ENCODE results near the gene PLXDC1.

The PLXDC1 gene

GRCh38 chr17:39115135-39115534 is 36.3 kb downstream of the PLXDC1 start:
- H3K4me3 ChIP-seq (ENCODE audit: low read depth, low read length) = no peak overlapping the region
- H3K27ac ChIP-seq (ENCODE audit: extremely low read depth, low read depth, low read length) = no peak overlapping the region
- H3K36me3 ChIP-seq (ENCODE audit: control insufficient read depth in 2 of 2, insufficient read depth in 1 of 2, low read length in 2 of 2) = no peaks in the 10 kb centered on the region
- POLR2A ChIA-PET = no interaction called here
- TF ChIP-seq ZNF596 (tag by site-specific recombination; IDR thresholded peaks at IDR 0.05) = no peak
- TF ChIP-seq ZNF747 (tag by site-specific recombination; IDR thresholded peaks at IDR 0.05) = no peak
- TF ChIP-seq SALL2 (tag by site-specific recombination; IDR thresholded peaks at IDR 0.05; ENCODE audit: borderline replicate concordance) = no peak
- TF ChIP-seq, protein P1, sequence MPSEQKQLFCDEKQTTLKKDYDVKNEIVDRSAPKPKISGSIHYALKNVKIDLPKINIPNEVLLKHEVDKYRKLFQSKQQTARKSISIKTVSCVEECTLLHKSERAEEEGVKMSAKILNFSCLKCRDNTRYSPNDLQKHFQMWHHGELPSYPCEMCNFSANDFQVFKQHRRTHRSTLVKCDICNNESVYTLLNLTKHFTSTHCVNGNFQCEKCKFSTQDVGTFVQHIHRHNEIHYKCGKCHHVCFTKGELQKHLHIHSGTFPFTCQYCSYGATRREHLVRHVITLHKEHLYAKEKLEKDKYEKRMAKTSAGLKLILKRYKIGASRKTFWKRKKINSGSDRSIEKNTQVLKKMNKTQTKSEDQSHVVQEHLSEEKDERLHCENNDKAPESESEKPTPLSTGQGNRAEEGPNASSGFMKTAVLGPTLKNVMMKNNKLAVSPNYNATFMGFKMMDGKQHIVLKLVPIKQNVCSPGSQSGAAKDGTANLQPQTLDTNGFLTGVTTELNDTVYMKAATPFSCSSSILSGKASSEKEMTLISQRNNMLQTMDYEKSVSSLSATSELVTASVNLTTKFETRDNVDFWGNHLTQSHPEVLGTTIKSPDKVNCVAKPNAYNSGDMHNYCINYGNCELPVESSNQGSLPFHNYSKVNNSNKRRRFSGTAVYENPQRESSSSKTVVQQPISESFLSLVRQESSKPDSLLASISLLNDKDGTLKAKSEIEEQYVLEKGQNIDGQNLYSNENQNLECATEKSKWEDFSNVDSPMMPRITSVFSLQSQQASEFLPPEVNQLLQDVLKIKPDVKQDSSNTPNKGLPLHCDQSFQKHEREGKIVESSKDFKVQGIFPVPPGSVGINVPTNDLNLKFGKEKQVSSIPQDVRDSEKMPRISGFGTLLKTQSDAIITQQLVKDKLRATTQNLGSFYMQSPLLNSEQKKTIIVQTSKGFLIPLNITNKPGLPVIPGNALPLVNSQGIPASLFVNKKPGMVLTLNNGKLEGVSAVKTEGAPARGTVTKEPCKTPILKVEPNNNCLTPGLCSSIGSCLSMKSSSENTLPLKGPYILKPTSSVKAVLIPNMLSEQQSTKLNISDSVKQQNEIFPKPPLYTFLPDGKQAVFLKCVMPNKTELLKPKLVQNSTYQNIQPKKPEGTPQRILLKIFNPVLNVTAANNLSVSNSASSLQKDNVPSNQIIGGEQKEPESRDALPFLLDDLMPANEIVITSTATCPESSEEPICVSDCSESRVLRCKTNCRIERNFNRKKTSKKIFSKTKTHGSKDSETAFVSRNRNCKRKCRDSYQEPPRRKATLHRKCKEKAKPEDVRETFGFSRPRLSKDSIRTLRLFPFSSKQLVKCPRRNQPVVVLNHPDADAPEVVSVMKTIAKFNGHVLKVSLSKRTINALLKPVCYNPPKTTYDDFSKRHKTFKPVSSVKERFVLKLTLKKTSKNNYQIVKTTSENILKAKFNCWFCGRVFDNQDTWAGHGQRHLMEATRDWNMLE (tag by site-specific recombination; conservative IDR thresholded peaks at IDR 0.05; ENCODE audit: low read depth) = no peak
- TF ChIP-seq ZNF529 (tag by site-specific recombination; IDR thresholded peaks at IDR 0.05; ENCODE audit: insufficient replicate concordance) = no peak
- TF ChIP-seq ZSCAN30 (tag by site-specific recombination; IDR thresholded peaks at IDR 0.05) = no peak
- no peaks in the 10 kb centered on the region for H3K4me1 ChIP-seq (ENCODE audit: control insufficient read depth, insufficient read depth, low read length)
- H3K9me3 ChIP-seq (ENCODE audit: control insufficient read depth, insufficient read depth, low read depth, low read length) = no peaks in the 10 kb centered on the region
- CTCF ChIA-PET = interaction anchor here (0.7 to 2.4 kb wide), 4 partner anchors 10 to 756 kb away, joined by 3 to 10 read pairs (median 4); no protein-coding TSS in a partner anchor

DNA sequence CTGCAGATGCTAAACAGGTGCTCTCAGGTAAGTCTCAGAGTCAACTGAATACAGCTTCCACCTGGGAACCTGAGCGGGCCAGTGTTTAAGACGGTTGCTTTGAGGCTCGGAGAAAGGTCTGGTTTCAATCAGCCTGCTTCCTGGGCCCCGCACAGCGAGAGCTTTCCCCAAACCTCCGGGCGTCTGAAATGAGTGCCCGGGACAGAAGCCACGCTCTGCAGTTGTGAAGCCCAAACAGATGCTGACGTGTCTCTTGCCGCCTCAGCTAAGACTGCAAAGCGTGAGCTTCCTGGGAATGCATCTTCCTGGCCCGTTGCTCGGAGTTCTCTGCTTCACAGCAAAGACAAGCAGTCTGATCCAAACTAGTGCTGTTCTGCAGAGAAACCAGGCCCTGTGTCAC is 36.7 kb downstream of the PLXDC1 start:
- no peaks in the 10 kb centered on the region for H3K9me3 ChIP-seq (ENCODE audit: control insufficient read depth, insufficient read depth, low read depth, low read length)
- no peak overlapping the region for H3K4me3 ChIP-seq (ENCODE audit: low read depth, low read length)
- CTCF ChIA-PET = interaction anchor here (0.7 to 2.4 kb wide), 4 partner anchors 11 to 756 kb away, joined by 3 to 10 read pairs (median 4); no protein-coding TSS in a partner anchor
- H3K36me3 ChIP-seq (ENCODE audit: control insufficient read depth in 2 of 2, insufficient read depth in 1 of 2, low read length in 2 of 2) = no peaks in the 10 kb centered on the region
- no peaks in the 10 kb centered on the region for H3K4me1 ChIP-seq (ENCODE audit: control insufficient read depth, insufficient read depth, low read length)
- POLR2A ChIA-PET = no interaction called here
- no peak overlapping the region for H3K27ac ChIP-seq (ENCODE audit: extremely low read depth, low read depth, low read length)
- TF ChIP-seq ZNF223 (tag by site-specific recombination; IDR thresholded peaks at IDR 0.05) (no peak), AEBP2 (tag by site-specific recombination; IDR thresholded peaks at IDR 0.05; ENCODE audit: borderline replicate concordance) (no peak), ZNF354C (tag by site-specific recombination; IDR thresholded peaks at IDR 0.05; ENCODE audit: borderline replicate concordance, low read depth) (no peak), ZNF664 (tag by site-specific recombination; IDR thresholded peaks at IDR 0.05) (no peak), ZNF248 (tag by site-specific recombination; IDR thresholded peaks at IDR 0.05) (no peak), ZNF10 (tag by site-specific recombination; IDR thresholded peaks at IDR 0.05) (no peak), ZNF510 (tag by site-specific recombination; IDR thresholded peaks at IDR 0.05; ENCODE audit: insufficient replicate concordance) (no peak), ZNF155 (tag by site-specific recombination; IDR thresholded peaks at IDR 0.05) (no peak), ZIC2 (tag by site-specific recombination; IDR thresholded peaks at IDR 0.05) (no peak), ZSCAN18 (tag by site-specific recombination; IDR thresholded peaks at IDR 0.05) (no peak), ZBTB1 (tag by site-specific recombination; IDR thresholded peaks at IDR 0.05) (no peak), ZNF133 (tag by site-specific recombination; IDR thresholded peaks at IDR 0.05) (no peak), SCRT1 (tag by site-specific recombination; IDR thresholded peaks at IDR 0.05; ENCODE audit: borderline replicate concordance) (no peak), ZFP37 (tag by site-specific recombination; IDR thresholded peaks at IDR 0.05) (no peak)
